Brain microvascular endothelial cell (primary cell): ENCODE data around the gene PHLPP1.

Experiments
- DNase-seq: peaks from one replicate; pipeline ENCODE4 v3.0.0-alpha.2; 2020
- H3K27ac ChIP-seq: fragments of 250-450 bp; sonication (Bioruptor Pico); 2 replicates; pipeline ENCODE4 v1.5.1; 2020; ENCODE audit warnings: mild to moderate bottlenecking, moderate library complexity
- H3K27me3 ChIP-seq: fragments of 250-450 bp; sonication (Bioruptor Pico); replicated peaks from 2 replicates; pipeline ENCODE4 v1.5.1; 2020; ENCODE audit warnings: mild to moderate bottlenecking
- H3K36me3 ChIP-seq: fragments of 250-450 bp; sonication (Bioruptor Pico); replicated peaks from 2 replicates; pipeline ENCODE4 v1.5.1; 2020; ENCODE audit warnings: mild to moderate bottlenecking
- H3K4me3 ChIP-seq: 2 replicates; pipeline ENCODE4 v1.5.1; 2011; ENCODE audit warnings: low read depth, mild to moderate bottlenecking, control low read depth, low read length, moderate library complexity
- in situ Hi-C: cut with HindIII; loops from 2 replicates; pipeline ENCODE4 v1.10.0; 2017; ENCODE audit warnings: low sequenced_read_pairs, low pct_ligation_motif_present
- TF ChIP-seq, protein P1 (sequence below): IDR thresholded peaks from 2 replicates; pipeline ENCODE4 v1.5.1; 2011; ENCODE audit warnings: low read depth, mild to moderate bottlenecking, moderate library complexity, low read length, control low read depth, inconsistent platforms; ENCODE audit errors: missing control alignments

The PHLPP1 gene

DNA sequence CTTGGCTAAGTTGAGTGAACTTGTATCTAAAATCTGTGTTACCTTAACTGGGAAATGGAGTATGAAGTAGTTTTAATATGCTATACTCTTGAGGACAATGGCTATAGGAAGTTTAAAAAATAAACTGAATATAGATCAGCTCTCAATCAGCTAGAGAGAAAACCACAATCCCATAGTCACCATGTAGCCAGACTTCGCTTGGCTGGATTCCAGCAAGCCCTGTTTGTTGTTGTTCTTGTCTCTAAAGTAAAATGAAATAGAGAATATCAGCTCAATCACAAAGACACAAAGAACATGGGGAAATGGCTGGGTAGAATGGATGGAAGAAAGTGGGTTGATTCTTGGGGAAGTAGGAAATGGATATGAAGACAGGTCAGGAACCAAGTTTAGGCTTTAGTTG is 234.9 kb downstream of the PHLPP1 start:
- H3K36me3 ChIP-seq, result peaks cover under 1% of the 10 kb centered on the region
- no peak overlapping the region for H3K4me3 ChIP-seq
- H3K27me3 ChIP-seq, result no peaks in the 10 kb centered on the region
- DNase-seq, result no peak
- no peak overlapping the region for H3K27ac ChIP-seq
- TF ChIP-seq, protein P1, sequence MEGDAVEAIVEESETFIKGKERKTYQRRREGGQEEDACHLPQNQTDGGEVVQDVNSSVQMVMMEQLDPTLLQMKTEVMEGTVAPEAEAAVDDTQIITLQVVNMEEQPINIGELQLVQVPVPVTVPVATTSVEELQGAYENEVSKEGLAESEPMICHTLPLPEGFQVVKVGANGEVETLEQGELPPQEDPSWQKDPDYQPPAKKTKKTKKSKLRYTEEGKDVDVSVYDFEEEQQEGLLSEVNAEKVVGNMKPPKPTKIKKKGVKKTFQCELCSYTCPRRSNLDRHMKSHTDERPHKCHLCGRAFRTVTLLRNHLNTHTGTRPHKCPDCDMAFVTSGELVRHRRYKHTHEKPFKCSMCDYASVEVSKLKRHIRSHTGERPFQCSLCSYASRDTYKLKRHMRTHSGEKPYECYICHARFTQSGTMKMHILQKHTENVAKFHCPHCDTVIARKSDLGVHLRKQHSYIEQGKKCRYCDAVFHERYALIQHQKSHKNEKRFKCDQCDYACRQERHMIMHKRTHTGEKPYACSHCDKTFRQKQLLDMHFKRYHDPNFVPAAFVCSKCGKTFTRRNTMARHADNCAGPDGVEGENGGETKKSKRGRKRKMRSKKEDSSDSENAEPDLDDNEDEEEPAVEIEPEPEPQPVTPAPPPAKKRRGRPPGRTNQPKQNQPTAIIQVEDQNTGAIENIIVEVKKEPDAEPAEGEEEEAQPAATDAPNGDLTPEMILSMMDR, result no peak
- in situ Hi-C loops, result loop anchor here (25.0 kb wide), 1 partner anchor 338 kb away; no protein-coding TSS in a partner anchor

- in situ Hi-C loops, result loop anchor here (25.0 kb wide), 1 partner anchor 341 kb away; no protein-coding TSS in a partner anchor
- TF ChIP-seq, protein P1, result no peak
- DNase-seq, result no peak
- Histone ChIP-seq H3K27ac (no peak overlapping the region), H3K27me3 (no peaks in the 10 kb centered on the region), H3K36me3 (no peaks in the 10 kb centered on the region), H3K4me3 (no peak overlapping the region)
These were observed 237.5 kb downstream of the PHLPP1 start for GRCh38 chr18:62952807-62953206.

GRCh38 chr18:62953663-62954062 is 238.3 kb downstream of the PHLPP1 start:
- in situ Hi-C loops, result loop anchor here (25.0 kb wide), 1 partner anchor 341 kb away; no protein-coding TSS in a partner anchor
- Histone ChIP-seq H3K27ac (no peak overlapping the region), H3K4me3 (no peak overlapping the region), H3K27me3 (no peaks in the 10 kb centered on the region), H3K36me3 (no peaks in the 10 kb centered on the region)
- TF ChIP-seq, protein P1, result no peak
- DNase-seq, result no peak

DNA sequence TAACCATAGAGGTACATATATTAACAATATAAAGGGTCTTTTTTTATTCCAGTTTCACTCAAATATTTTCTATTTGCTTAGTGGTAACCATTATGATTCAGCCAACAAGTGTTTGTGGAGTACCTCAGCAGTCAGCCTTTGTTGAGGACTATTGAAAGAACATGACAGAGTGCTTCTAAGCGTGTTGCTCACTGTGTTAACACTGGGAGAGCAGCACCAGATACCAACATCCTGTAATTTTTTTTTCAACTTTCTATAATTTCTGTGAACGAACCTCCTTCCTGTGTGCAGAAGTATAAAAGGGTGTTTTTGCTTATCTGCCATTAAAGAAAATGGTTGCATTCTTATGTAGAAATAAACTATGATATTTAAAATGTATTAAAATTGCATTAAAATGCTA is 239.0 kb downstream of the PHLPP1 start:
- peak; percentile 44 for DNase-seq
- no peak overlapping the region for H3K4me3 ChIP-seq
- H3K36me3 ChIP-seq, result no peaks in the 10 kb centered on the region
- TF ChIP-seq, protein P1, result no peak
- H3K27ac ChIP-seq, result no peak overlapping the region
- H3K27me3 ChIP-seq, result no peaks in the 10 kb centered on the region
- in situ Hi-C loops, result loop anchor here (25.0 kb wide), 1 partner anchor 342 kb away; no protein-coding TSS in a partner anchor

DNA sequence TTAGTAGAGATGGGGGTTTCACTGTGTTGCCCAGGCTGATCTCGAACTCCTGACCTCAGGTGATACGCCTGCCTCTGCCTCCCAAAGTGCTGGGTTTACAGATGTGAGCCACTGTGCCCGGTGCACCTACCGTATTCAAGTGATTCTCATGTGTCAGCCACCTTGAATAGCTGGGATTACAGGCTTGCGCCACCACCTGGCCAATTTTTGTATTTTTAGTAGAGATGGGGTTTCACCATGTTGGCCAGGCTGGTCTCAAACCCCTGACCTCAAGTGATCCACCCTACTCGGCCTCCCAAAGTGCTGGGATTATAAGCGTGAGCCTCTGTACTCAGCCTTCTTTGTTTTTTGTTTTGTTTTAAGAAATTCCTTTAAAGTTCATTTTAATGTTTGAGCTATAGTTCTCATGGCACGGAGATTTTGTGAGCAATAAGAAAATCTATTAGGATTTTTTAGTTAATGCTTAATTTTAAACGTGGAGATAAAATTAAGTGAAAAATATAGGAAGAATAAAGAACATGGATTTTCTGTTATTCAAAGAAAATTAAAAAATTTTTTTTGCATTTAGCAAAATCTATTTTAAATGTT is 242.6 kb downstream of the PHLPP1 start:
- H3K4me3 ChIP-seq, result no peak overlapping the region
- no peaks in the 10 kb centered on the region for H3K27me3 ChIP-seq
- TF ChIP-seq, protein P1, result peak; percentile 56
- in situ Hi-C loops, result loop anchor here (25.0 kb wide), 1 partner anchor 346 kb away; no protein-coding TSS in a partner anchor
- H3K27ac ChIP-seq, result no peak overlapping the region
- peak; percentile 56 for DNase-seq
- H3K36me3 ChIP-seq, result no peaks in the 10 kb centered on the region

- no peak for DNase-seq
- Histone ChIP-seq H3K27me3 (no peaks in the 10 kb centered on the region), H3K27ac (no peak overlapping the region), H3K4me3 (no peak overlapping the region), H3K36me3 (no peaks in the 10 kb centered on the region)
- TF ChIP-seq, protein P1, result no peak
- in situ Hi-C loops, result loop anchor here (25.0 kb wide), 1 partner anchor 347 kb away; no protein-coding TSS in a partner anchor
These were observed 244.1 kb downstream of the PHLPP1 start for GRCh38 chr18:62959481-62959880.
